Activated T-helper 1 cell treated with anti-CD3 and anti-CD28 coated beads, Interleukin-12 subunit alpha, Interleukin-12 subunit beta, Interleukin-2, Interleukin-4 antibody, amounts not matched to agents 30 ng/mL and 10 ng/mL and 1 ng/mL, durations not matched to agents 14 hours and 24 hours and 36 hours (primary cell): Measurements from ENCODE around the gene NOP16. TPM values are rescaled to one million over a fixed set of nuclear protein-coding genes. Genes with fewer than 3 reads are reported as not detected.

Experiments
- total RNA-seq: library from RNA; stranded (reverse); gene quantifications from 2 replicates; pipeline ENCODE4 v1.2.3, GENCODE V29; 2022

NOP16 gene
- total RNA-seq, 1 donor from 2014 or later: 111 TPM

Other genes with a start within 250 kb of the NOP16 start
- 36.7 and 42.2 TPM in 2 replicates for gene SIMC1, start 150.2 kb downstream of the NOP16 start, total RNA-seq
- gene KIAA1191, start 26.8 kb downstream of the NOP16 start, total RNA-seq: 60.9 and 63.4 TPM in 2 replicates
- 19.4 and 22.3 TPM in 2 replicates for gene ARL10, start 23.1 kb downstream of the NOP16 start, total RNA-seq
- gene HIGD2A, start 153 bp upstream of the NOP16 start, total RNA-seq: 93.2 and 93.5 TPM in 2 replicates
- 71.6 and 84.0 TPM in 2 replicates for gene CLTB, start 27.9 kb upstream of the NOP16 start, total RNA-seq
- 46.0 and 47.3 TPM in 2 replicates for gene FAF2, start 59.8 kb upstream of the NOP16 start, total RNA-seq
- gene RNF44, start 148.8 kb upstream of the NOP16 start, total RNA-seq: 78.0 and 80.3 TPM in 2 replicates
- gene CDHR2, start 160.7 kb upstream of the NOP16 start, total RNA-seq: 0.08 and 0.42 TPM in 2 replicates
- gene GPRIN1, start 221.6 kb upstream of the NOP16 start, total RNA-seq: 3.1 and 3.2 TPM in 2 replicates
- not detected in 2 replicates for gene SNCB, start 241.9 kb upstream of the NOP16 start, total RNA-seq
- gene EIF4E1B, start 242.1 kb upstream of the NOP16 start, total RNA-seq: not detected in 2 replicates